ENCODE measurements around the gene KCNJ1. TPM values are rescaled to one million over a fixed set of nuclear protein-coding genes. Genes with fewer than 3 reads are reported as not detected.

The KCNJ1 gene
- polyA plus RNA-seq, 12 donors: 0.12 to 0.96 (median 0.32) TPM; not detected in 2

DNA sequence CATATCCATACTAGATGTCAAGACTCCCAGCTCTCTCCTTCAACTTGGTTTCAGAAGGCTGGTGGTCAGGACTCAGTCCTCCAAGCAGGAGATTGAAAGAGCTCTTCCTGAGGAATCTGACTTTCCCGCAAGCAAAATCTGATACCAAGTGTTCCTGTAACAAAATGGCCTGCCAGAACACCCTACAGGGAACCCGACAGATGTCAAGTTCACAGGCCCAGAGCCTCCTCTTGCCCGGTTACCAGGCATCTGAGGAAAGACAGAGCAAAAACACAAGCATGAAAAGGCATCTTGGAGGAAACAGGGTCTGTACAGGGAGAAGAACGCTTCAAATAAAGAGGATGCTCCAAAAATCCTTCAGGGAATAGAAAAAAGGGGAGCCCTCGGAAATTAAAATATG lies 15.4 kb upstream of the KCNJ1 start:
- no peak for DNase-seq

DNA sequence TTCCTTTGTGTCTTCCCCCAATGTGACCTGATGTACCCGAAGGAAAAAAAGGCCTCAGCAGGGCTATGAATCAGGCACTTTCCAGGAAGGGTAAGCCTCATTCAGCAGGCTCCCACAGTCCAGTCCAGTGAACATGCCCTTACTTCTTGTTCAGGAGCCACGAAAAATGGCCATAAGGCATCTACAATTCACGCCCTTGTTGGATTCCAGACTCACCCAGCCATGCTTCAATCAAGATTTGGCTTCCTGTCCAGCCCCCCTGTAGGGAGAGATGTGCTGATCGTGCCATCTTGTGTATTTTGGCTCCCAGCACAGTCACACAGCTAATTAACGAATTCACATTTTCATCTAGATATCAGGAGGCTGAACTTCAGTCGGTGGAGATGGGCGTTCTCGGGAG lies 14.1 kb upstream of the KCNJ1 start:
- DNase-seq: no peak

DNA sequence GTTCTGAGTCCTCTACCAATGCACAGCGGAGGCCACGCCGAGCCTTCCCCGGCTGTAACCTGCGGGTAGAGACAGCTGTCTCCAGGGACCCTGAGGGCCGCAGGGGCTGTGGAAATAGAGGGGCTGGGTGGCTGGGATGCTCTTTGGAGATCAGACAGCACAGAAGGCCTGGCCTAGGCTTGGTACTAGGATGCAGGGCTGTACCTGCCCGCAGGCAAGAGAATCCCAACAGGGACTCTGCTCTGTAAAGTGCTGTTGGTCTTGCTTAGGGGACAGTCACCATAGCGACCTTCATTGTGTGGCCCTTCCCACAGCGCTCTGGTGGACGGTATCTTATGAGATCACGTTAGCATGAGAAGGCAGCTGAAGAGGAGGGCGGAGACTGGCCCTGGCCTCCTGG lies 12.7 kb upstream of the KCNJ1 start:
- DNase-seq: no peak

DNA sequence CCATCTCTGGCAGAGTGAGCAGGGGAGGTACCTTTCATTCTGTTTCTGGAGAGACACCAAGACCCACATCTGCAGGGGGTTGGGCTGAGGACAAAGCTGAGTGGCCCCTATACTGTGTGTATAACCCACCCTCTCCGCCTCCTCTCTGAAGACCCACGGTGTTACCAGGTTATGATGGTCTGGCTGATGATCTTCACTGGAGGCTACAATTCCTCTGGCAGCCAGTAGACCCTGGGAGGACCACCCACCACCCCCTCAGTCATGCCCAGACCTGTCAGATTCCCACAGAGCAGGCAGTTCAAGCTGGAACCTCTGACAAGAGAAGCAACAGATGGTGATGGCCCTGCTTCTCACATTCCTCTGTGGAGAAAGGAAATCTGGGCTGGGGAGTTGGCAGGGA lies 11.4 kb upstream of the KCNJ1 start:
- DNase-seq: no peak

DNA sequence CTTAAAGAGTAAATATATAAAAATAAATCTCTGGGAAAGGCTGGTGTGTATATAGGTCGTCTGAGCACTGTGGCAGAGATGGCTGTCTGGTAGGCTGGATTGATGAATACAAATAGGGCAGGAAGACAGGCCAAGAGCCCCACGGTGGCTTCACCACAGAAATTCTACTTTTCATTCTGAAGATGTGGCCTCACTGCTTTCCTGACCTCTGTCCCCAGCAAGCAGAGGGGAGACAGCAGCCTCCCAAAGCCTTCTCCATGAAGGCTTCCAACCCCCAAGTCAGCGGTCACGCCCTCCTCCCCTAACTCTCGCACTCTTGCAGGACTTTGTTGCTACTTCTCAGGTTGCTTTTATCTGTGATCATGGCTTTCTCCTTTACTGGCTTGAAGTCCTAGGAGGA lies 10.6 kb upstream of the KCNJ1 start:
- DNase-seq: no peak

DNA sequence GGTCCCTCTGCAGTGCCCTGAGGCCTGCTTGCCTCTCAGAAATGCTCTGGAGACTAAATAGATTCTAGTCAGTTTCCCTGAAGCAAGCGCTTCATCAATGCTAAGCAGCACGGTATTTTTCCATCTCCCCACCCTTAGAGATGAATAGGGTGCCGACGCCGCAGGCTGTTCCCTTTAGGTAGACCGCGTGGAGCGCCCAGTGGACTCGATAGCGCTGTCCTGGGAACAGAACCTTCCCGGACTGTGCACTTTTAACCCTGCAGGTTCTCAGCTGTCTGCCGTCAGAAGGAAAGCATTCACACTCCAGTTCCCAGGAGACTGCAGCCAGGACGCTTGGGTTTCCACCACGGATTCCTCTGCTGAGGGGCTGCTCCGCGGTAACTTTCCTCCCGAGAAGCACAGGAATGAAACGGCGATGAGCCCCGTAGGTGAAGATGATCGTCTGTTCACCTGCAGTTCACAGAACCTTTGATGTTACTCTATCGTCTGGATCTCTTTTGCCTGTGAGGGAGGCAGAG lies 9.1 kb upstream of the KCNJ1 start:
- DNase-seq: no peak

DNA sequence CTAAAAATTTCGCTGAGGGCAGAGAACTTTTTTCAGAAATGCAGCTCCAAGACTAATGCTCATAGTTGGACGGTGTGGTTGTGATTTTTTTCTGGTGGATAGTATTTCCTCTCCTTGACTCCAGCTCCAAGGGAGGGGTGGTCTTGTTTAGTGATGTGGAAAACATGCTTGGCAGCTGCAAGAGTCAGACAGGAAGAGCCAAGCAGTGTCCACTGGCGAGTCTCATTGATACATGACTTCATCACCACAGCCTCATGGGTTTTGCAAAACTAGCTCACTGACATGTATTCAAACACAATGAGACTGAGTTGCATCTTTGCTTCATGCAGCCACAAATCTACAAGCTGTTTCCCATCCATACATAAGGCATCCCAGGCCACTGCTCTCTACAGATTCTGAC lies 7.3 kb upstream of the KCNJ1 start:
- DNase-seq: peak; percentile 38

DNA sequence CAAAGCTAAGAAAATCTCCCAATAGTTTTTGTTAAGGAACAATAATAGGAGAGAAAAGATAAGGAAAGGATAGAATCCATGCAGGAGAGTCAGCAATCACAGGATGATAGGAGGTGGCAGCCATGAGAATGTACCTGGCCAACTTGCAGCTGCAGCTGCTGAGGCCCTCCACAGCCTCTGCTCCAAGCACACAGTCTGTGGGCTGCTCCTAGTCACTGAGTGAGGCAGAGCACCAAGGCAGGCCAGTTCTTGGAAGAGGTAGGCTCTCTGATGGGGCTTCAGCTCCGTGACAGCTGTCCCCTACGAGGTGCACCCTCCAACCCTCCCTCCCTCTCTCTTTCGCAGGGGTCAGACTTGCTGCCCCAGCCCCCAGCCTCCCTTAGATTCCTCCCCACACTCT lies 5.5 kb upstream of the KCNJ1 start:
- DNase-seq: no peak

DNA sequence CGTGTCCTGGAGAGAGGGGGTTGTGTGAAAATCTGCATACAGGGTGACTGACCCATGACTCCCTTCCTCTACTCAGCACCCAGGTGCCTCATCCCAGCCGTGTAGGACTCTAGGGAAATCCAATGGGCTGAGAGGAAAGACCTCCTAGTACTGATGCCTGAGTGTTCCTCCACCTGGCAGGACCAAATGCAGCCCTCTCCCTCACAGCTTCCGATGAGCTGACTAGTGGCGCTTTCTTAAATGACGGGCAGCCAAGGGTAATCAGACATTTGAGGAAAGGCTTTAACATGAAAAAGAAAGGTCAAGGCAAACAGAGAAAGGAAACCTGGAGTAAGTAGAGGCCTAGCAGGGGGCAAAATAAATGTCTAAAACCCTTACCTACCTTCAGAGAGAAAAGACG lies 5.0 kb upstream of the KCNJ1 start:
- no peak for DNase-seq

DNA sequence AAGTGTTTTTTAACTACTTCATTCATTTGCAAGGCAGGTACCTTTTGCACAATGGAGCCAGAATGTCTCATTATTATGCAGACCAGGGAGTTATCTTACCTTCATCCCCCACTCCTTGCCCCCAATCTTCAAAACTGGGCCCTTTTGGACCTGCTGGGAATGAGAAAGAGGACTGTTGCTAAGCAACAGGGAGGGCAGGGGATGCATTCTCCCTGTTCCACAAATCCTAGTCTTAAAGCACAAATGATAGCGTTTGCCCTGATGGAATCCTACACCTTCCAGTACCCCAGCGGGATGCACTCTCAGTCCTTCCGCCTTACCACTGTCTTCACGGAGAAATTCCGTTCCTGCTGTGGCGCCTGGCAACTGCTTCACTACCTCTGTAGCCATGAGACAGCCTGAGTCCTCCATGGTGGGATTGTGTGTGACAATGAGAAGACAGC lies 4.1 kb upstream of the KCNJ1 start:
- DNase-seq: no peak

DNA sequence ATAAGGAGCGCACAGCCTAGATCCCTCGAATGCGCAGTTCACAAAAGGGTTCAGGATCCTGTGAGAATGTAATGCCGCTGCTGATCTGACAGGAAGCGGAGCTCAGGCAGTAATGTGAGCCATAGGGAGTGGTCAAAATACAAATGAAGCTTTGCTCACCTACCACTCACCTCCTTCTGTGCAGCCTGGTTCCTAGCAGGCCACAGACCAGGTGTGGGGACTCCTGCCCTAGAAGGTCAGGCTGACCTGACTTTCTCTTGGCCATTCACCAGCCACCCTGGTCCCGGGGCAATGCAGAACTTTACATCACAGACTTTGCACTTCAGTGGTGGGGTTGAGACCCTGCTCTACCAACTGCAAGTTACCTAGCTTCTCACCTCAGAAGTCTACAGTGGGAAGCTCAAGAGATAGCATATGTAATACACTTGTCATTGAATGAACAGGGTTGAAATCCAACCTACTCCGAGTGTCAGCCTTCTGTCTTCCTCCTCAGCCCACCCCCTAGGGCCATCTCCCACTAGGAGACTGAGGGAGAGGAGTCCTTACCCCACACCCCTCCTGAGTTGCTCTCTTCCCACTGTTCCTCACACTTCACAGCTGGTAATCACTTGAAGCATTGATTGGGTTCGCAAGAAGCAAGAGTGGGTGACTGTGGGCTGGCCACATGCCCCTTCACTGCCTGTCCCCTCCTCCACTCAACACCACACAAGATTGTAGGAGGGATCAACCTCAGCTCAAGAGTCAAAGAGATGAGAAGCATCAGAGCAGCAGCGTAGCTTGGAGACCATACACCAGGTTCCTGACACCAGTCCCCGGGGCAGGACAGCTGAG lies 2.0 kb upstream of the KCNJ1 start:
- DNase-seq: no peak

DNA sequence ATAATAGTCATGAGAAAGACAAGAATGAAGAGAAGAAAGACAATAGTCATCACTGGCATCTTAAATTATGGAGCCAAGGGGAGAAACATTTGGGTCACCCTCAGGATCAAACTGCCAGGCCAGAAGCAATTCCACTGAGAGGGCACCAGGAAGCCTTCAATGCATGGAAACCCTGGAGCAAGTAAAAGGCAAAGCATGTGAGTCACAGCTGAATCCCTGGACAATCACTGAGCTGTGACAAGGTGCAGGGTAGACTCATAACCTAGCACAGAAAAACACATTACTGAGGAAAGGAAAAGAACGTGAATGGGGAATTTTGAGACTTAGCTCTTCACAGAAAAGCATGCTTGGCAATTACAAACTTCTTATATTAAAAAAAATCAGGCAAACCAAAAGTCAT lies 1.6 kb downstream of the KCNJ1 start:
- DNase-seq: no peak

DNA sequence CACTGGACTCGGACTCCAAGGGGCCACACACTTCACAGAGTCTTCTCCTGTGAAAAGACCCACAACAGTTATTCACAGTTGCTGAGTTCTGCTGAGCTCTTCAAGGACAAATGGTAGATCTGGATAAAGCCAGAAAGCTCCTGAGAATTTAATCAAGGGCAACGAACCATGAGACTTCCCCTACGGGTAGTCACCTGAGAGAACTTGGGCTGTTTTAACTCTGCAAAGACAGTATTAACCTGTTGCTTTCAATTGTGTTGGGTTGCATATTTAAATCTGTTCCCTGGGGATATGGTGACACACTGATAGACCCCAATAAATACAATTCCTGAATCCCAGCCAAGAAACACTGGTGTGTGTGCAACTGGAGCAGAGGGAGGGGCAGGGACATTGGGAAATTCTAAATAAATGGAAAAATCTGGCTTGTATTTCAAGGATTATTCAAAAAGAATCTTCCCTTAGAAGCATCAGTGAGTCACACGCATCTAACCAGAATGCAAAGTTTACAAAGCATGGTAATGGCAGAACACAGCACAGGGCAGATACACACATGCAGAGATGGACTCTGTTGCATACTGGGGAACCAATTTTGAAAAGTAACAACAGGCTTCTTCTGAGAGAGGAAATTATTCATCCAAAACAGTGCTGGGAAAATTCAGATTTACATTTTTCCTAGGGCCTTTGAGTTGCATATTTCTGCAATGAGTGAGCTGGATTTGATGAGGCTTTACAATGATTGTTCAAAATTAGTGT lies 4.0 kb downstream of the KCNJ1 start:
- DNase-seq: no peak

DNA sequence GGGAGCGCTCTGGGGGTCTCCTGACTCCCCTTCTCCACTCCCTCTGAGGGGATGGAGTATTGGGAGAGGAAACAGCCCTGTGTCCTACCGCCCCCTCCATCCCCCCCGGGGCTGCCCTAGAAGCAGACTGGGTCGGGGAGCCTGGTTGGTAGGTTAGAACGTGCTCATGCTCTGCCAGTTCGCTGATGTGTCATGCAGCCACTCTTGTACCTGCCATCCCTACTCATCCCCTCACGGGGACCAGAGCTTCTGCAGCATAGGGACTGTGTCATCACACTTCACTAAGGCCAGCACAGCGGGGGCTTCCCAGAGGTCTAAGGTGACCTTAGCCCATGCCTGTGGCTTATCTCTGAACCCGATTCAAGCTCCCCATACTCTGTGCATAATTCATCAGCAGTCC lies 4.7 kb downstream of the KCNJ1 start:
- DNase-seq: no peak

DNA sequence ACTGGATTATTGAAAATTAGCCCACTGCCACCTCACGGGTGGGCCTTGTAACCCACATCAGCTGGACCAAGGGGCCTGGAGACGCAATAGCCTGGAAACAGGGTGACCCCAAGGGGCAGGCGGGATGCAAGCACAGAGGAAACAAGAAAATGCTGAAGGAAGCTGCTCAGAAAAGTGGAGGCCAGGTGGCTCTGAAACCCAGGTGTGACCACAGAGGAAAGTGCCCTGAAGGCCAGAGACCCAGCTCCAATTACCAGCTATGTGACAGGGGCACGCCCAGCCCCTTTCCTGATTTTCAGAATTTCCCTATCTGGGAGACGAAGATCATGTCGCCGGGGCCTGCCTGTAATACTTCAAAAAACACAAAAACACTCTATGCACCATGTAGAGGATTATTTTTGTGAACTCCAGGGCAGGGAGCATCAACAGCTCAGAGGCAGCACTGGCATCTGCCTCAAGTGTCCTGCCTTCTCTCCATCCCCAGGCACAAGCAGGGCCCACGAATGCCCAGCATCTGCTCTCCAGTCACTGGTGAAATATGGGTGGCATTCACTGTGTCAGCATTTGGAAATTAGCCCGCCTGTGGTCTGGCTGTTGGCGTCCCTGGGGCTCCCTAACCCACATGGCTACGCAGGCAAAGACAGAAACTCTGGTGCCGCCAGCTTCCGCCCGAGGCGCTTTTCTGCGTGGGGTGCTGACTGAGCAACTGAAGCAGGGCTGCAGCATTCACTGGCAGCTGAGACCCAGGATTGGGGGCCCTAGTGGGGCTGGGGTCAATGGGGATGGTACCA lies 6.3 kb downstream of the KCNJ1 start:
- DNase-seq: no peak

DNA sequence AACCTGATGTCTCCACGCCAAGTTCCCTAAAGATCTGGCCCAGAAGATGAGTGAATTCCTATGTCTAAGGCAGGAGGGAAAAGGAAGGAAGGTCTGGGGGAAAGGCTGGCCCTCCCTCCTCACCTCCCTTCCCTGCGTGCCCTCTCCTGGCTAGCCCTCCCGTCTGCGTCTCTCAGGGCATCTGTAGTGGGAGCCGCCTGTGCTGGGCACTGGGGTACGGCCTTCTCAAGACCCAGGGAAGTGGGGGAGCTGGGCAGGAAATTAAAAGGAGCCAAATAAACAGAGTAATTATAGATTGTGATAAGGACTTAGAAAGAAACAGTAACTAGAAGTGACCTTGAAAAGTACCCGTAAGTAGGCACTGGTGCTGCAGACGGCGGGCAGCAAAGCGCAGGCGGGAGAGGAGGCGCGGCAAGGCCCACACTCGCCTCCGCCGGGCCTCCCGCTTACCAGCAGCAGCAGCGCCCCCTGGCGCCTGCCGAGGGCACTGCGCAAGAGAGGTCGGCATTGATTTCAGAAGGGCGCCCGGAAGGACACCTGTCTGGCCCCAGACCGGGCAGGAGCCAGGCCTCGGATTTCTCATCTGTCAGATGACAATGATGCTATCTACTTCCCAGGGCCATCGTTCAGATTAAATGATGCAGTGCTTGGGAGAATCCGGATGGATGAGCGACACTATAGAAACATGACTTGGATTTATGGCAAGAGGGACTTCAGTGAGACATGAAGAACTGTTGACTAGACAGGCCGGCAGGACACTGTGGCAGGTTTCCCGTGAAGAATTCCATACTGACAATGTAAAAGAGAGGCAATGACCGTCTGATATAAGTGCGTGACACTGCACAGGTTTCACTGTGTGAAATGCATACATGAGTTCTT lies 7.3 kb downstream of the KCNJ1 start:
- DNase-seq: peak; percentile 24

DNA sequence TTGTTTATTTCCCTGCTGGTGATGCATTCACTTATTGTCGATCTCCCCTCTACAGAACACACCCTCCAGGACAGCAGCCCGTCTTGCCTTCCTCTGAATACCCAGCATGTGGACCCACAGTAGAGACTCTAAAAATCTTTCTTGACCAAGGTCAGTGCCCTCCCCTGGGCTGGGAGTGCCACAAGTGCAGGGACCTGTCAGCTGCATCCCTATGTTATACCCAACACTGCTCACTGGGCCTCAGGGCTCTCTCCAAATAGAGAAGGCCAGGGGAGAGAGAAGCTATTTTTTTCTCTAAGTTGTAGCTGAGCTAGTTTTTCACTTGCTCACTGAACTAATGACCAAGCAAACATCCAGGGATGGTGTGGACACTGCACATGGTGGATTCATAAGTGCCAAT lies 9.8 kb downstream of the KCNJ1 start:
- no peak for DNase-seq

DNA sequence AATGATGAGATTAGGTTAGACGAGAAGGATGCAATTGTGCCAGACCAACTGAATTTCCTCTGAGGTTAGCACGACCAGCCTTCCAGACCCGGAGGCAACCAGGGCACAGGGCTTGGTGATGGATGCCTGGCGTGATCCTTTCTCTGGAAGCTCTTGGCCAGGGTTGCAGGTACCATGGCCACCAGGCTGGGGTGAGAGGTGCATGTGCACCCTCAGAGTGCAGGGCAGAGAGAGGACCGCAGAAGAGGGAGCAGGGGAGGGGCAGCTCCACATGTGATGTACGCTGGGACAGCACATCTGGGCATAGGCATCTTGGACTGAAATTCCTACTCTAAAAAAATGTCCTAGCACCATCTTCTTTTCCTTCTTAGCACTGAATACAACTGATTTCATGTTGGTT lies 10.9 kb downstream of the KCNJ1 start:
- DNase-seq: no peak

DNA sequence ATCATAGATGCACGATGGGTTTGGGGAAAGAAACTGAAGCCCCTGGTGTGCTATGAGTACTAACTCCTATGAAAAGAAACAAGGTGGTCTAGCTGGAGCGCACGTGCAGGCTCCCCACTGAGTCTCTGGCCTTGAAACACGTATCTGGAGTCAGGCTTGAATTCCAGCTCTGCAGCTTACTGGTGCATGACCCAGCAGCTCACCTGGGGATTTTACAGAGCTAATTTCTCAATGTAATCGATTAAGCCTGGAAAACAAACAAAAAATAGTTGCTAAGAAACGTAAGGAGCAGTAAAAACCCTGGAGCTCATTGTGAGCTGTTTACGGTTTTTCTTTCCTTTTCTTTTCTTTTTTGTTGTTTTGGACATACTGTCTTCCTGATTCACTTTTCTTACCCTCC lies 12.3 kb downstream of the KCNJ1 start:
- no peak for DNase-seq

DNA sequence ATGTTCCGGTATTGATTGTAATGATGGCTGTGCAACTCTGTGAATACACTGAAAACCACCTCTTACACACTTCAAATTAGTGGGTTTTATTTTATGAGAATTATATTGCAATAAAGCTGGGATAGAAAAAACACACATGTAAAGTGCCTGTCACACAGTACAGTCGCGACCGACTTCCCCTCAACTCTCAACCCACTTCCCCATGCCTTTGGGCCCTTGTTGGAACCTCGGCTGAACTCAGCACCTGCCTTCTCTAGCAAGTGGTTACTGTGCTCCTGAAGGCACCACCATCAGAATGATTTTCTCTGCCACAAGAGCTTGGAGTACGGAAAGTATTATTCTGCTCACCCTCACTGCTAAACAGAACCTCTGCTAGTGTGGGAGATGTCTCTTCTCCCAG lies 13.5 kb downstream of the KCNJ1 start:
- no peak for DNase-seq

DNA sequence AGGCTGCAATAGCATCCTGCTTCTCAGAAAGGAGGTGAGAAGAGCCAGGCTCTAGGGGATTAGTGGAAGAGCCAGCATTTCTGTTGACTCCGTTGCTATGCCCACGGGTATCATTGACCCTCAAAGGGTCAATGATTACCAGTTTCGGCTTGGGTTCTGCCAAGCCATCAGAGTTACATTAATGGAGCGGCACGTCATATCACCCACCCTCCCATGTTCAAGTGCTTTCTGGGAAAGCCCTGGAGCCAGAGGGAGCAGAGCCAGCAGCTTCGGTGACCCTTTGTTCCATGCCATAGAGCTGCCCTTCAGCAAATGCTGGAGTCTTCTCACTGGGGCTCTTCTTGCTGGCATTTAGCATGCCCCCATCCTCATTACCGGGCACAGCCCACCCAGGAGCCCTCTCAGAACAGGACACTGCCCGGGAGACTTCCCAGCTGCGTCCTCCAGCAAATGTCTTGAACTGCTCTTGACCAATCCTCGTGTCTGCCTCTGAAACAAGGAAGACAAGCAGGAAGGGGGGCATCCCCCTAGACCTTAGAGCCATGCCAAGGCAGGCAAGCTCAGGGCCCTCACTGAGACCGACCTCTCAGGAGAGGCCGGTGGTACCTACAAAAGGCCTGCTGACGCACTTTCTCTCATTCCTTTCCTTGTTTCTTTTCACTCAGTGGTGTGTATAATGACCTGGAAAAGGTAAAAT lies 14.6 kb downstream of the KCNJ1 start:
- DNase-seq: no peak
